ENCODE measurements around the gene USP40.
A peak's percentile ranks its signal among the peaks of the same experiment; 100 is the strongest.
"Not testable (repeated sequence)": the region's sequence is repeated elsewhere in the genome, so short reads cannot be mapped to it uniquely, and the experiment has no call there.

The USP40 gene

DNA sequence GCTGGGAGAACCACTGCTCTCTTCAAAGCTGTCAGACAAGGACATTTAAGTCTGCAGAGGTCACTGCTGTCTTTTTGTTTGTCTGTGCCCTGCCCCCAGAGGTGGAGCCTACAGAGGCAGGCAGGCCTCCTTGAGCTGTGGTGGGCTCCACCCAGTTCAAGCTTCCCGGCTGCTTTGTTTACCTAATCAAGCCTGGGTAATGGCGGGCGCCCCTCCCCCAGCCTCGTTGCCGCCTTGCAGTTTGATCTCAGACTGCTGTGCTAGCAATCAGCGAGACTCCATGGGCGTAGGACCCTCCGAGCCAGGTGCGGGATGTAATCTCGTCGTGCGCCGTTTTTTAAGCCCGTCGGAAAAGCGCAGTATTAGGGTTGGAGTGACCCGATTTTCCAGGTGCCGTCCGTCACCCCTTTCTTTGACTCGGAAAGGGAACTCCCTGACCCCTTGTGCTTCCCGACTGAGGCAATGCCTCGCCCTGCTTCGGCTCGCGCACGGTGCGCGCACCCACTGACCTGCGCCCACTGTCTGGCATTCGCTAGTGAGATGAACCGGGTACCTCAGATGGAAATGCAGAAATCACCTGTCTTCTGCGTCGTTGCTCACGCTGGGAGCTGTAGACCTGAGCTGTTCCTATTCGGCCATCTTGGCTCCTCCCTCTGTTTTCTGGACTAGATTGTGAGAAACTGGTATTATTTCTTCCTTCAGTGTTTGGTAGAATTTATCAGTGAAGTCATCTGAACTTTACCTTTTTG, 16.8 kb upstream of the USP40 start:
- H3K9me3 Mint-ChIP-seq; H3K36me3 Mint-ChIP-seq (ENCODE audit: low read depth); H3K4me1 Mint-ChIP-seq (ENCODE audit: low read depth); intact Hi-C loops (cut with micrococcal nuclease); H3K27me3 Mint-ChIP-seq; H3K27ac Mint-ChIP-seq; H3K4me3 Mint-ChIP-seq: not testable (repeated sequence)

DNA sequence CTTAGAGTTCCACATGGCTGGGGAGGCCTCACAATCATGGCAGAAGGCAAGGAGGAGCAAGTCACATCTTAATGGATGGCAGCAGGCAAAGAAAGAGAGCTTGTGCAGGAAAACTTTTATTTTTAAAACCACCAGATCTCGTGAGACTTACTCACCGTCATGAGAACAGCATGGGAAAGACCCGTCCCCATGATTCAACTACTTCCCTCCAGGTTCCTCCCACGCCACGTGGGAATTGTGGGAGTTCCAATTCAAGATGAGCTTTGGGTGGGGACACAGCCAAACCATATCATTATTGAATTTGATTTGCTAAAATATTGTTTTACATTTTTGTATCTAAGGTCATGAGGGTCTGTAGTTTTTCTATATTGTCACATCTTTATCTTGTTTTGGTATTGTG, 10.8 kb upstream of the USP40 start:
- H3K36me3 Mint-ChIP-seq (ENCODE audit: low read depth); intact Hi-C loops (cut with micrococcal nuclease); H3K9me3 Mint-ChIP-seq; H3K4me1 Mint-ChIP-seq (ENCODE audit: low read depth); H3K27me3 Mint-ChIP-seq; H3K4me3 Mint-ChIP-seq; H3K27ac Mint-ChIP-seq: not testable (repeated sequence)

DNA sequence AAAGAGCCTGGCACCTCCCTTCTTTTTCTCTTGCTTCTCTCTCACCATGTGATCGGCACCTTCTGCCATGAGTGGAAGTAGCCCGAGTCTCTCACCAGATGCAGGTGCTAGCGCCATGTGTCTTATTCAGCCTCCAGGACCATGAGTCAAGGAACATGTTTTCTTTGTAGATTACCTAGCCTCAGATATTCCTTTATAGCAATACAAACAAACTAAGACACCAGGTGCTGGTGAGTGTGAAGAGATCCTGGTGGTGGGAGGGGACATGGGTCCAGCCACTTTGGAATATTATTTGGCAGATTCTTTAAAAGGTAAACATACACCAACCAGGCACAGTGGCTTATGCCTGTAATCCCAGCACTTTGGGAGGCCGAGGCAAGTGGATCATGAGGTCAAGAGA, 5.9 kb upstream of the USP40 start:
- intact Hi-C loops (cut with micrococcal nuclease), result no loop called here
- Mint-ChIP-seq H3K36me3 (ENCODE audit: low read depth) (no peaks in the 10 kb centered on the region), H3K4me3 (no peak overlapping the region), H3K27me3 (peaks cover 18% of the 10 kb centered on the region), H3K27ac (no peak overlapping the region), H3K9me3 (no peaks in the 10 kb centered on the region), H3K4me1 (ENCODE audit: low read depth) (no peaks in the 10 kb centered on the region)

DNA sequence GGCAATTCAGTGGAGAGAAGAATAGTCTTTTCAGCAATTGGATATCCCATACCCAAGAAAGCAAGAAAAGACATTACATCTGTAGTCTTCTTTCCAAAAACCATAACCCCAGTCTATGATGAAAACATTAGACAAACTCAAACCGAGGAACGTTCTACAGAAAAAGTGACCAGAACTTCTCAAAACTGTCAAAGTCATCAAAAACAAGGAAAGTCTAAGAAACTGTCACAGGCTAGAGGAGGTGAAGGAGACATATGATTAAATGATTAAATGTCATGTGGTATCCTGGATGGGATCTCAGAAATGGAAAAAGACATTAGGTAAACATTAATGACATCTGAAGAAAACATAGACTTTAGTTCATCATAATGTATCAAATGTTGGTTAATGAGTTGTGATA, 4.9 kb upstream of the USP40 start:
- Mint-ChIP-seq H3K27me3 (peaks cover 18% of the 10 kb centered on the region), H3K9me3 (no peaks in the 10 kb centered on the region), H3K27ac (no peak overlapping the region), H3K4me3 (no peak overlapping the region), H3K4me1 (ENCODE audit: low read depth) (no peaks in the 10 kb centered on the region), H3K36me3 (ENCODE audit: low read depth) (peaks cover 4% of the 10 kb centered on the region)
- intact Hi-C loops (cut with micrococcal nuclease), result no loop called here

DNA sequence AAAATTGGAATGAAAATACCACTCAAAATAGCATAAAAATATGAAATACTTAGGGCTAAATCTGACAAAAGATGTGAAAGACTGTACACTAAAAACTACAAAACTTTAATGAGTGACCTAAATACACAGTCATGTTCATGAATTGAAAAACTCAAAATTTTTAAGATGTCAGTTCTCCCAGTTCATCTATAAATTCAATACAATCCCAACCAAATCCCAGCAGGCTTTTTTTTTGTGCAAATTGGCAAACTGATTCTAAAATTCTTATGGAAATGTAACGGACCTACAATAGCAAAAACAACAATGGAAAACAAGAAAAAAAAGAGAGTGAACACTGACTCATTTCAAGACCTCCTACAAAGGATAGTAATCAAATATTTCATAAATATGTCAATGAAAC, 4.4 kb upstream of the USP40 start:
- peaks cover 18% of the 10 kb centered on the region for H3K27me3 Mint-ChIP-seq
- H3K9me3 Mint-ChIP-seq, result no peaks in the 10 kb centered on the region
- H3K36me3 Mint-ChIP-seq (ENCODE audit: low read depth), result peaks cover 8% of the 10 kb centered on the region
- no peak overlapping the region for H3K4me3 Mint-ChIP-seq
- intact Hi-C loops (cut with micrococcal nuclease), result no loop called here
- H3K4me1 Mint-ChIP-seq (ENCODE audit: low read depth), result no peaks in the 10 kb centered on the region
- H3K27ac Mint-ChIP-seq, result no peak overlapping the region

GRCh38 chr2:233565685-233566140, 869 bp downstream of the USP40 start:
- H3K4me1 Mint-ChIP-seq (ENCODE audit: low read depth), result peaks cover 11% of the 10 kb centered on the region
- peaks cover 10% of the 10 kb centered on the region for H3K27me3 Mint-ChIP-seq
- peaks cover 13% of the 10 kb centered on the region for H3K36me3 Mint-ChIP-seq (ENCODE audit: low read depth)
- H3K9me3 Mint-ChIP-seq, result no peaks in the 10 kb centered on the region
- peak overlapping the region; percentile 98 for H3K4me3 Mint-ChIP-seq
- intact Hi-C loops (cut with micrococcal nuclease), result no loop called here
- H3K27ac Mint-ChIP-seq, result peak overlapping the region; percentile 94

DNA sequence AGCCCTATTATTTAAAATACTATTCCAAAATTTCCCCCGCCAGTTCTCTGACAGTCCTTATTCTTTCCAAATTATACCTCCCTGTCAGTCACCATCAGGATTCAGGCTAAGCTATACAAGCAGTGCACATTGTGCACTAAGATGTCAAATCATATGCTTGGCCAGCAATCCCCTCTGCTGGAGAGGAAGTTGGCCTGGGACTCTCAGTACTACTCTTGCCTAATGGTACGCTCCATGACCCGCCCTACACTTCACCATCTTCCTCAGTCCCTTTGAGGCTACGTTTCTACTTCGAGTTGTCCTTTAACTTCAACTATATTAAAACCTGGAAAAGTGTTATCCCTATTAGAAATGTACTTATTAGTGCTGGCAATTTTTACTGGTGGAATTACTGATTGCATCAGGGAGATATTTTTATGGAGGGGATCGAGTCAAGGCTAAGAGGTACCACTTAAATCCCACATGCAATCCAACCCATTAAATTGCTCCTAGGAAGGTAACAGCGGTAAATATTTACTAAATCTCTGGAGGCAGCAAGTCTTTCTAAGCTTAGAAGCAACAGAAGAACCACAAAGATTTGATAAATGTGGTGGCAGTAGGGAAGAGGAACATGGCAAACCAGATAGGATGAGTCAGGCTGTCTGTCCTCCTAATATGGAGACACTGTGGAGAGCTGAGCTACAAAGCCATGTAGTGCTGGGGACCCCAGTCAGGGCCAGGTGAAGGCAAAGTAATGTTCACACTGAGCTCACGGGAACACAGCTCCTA, 2.7 kb downstream of the USP40 start:
- no peaks in the 10 kb centered on the region for H3K9me3 Mint-ChIP-seq
- peaks cover 5% of the 10 kb centered on the region for H3K27me3 Mint-ChIP-seq
- no peak overlapping the region for H3K4me3 Mint-ChIP-seq
- H3K36me3 Mint-ChIP-seq (ENCODE audit: low read depth), result peaks cover 32% of the 10 kb centered on the region
- H3K27ac Mint-ChIP-seq, result no peak overlapping the region
- H3K4me1 Mint-ChIP-seq (ENCODE audit: low read depth), result peaks cover 11% of the 10 kb centered on the region
- intact Hi-C loops (cut with micrococcal nuclease), result no loop called here

- Mint-ChIP-seq H3K27me3 (no peaks in the 10 kb centered on the region), H3K36me3 (ENCODE audit: low read depth) (peaks cover 53% of the 10 kb centered on the region), H3K9me3 (no peaks in the 10 kb centered on the region), H3K4me3 (no peak overlapping the region), H3K27ac (no peak overlapping the region), H3K4me1 (ENCODE audit: low read depth) (peaks cover 8% of the 10 kb centered on the region)
- intact Hi-C loops (cut with micrococcal nuclease), result no loop called here
Measured at GRCh38 chr2:233556881-233557736, 9.5 kb downstream of the USP40 start.

DNA sequence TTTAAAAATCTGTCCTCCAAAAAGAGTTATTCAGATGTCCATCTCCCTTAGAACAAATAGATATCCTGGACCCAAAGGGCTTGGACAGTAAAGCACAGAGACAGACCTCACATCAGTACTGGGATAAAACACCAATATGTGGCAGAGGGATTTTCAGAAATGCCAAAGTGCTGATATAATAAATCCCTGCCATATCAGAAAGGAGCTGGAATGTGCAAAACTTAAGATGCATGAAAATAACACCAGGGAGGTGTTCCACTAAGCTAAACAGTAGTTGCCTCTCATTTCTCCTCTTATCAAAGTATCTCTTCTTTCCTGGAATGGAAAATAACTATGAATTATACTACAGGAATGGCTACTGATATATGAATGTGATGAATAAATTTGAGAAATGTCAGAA, 13.2 kb downstream of the USP40 start:
- H3K27me3 Mint-ChIP-seq, result no peaks in the 10 kb centered on the region
- no peak overlapping the region for H3K27ac Mint-ChIP-seq
- H3K4me3 Mint-ChIP-seq, result no peak overlapping the region
- H3K9me3 Mint-ChIP-seq, result no peaks in the 10 kb centered on the region
- H3K36me3 Mint-ChIP-seq (ENCODE audit: low read depth), result peaks cover 38% of the 10 kb centered on the region
- intact Hi-C loops (cut with micrococcal nuclease), result no loop called here
- H3K4me1 Mint-ChIP-seq (ENCODE audit: low read depth), result peaks cover 8% of the 10 kb centered on the region

DNA sequence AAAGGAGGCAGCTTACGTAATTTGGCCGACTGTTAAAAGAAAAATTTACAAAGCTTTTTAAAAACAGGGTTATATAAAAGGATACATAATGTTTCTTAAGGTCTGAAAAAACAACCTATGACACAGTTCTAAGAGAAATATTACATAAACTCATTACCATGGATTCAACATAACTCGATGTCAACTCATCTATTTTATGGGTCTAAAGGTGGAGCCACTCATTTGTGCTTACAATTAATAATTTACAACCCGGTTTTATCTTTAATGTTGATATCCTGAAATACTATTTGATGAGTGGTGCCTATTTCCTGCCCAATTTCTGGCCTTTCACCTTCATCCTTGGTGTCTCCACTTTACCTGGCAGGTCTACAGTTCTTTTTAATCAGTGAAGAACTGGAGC, 15.1 kb downstream of the USP40 start:
- intact Hi-C loops (cut with micrococcal nuclease), result no loop called here
- Mint-ChIP-seq H3K27ac (no peak overlapping the region), H3K9me3 (no peaks in the 10 kb centered on the region), H3K4me1 (ENCODE audit: low read depth) (no peaks in the 10 kb centered on the region), H3K4me3 (no peak overlapping the region), H3K36me3 (ENCODE audit: low read depth) (peaks cover 45% of the 10 kb centered on the region), H3K27me3 (no peaks in the 10 kb centered on the region)

DNA sequence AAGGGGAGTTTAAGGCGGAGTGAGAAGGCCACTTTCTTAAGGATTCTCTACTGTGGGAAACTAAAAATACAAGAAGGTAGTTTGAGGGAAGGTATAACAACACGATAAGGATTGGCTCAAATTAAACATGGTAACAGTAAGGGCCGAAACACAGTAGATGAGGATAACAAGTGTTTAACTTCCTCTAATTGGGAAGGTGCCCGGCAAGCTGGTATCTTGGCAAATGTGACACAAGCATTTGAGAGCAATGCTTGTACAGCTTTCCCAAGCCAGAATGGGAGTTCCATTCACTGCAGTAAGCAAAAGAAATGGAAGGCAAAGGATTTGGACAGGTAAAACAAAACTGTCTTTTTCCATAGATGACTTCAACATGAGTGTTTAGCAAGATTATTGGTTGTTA, 19.8 kb downstream of the USP40 start:
- no peaks in the 10 kb centered on the region for H3K4me1 Mint-ChIP-seq (ENCODE audit: low read depth)
- no peak overlapping the region for H3K27ac Mint-ChIP-seq
- no peaks in the 10 kb centered on the region for H3K9me3 Mint-ChIP-seq
- peaks cover 72% of the 10 kb centered on the region for H3K36me3 Mint-ChIP-seq (ENCODE audit: low read depth)
- H3K27me3 Mint-ChIP-seq, result no peaks in the 10 kb centered on the region
- intact Hi-C loops (cut with micrococcal nuclease), result no loop called here
- H3K4me3 Mint-ChIP-seq, result no peak overlapping the region

DNA sequence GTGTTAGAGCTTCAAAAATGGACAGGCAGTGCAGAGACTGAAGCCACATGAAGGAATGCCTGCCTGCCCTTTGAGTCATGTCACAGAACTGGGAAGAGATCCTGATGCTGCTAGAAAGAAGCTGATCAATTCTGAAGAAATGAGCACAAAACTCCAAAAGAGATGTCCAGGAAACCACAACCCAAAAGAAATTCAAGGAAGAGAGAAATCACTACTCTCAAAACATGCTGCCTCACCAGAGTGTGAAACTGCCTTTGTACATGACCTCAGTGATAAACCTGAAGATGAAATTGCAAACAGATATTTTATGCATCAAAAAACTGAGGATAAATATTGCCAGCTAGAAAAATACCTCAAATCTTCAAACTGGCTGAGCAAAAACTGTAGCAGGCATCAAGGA, 20.5 kb downstream of the USP40 start:
- H3K27ac Mint-ChIP-seq, result no peak overlapping the region
- H3K27me3 Mint-ChIP-seq, result no peaks in the 10 kb centered on the region
- no peak overlapping the region for H3K4me3 Mint-ChIP-seq
- H3K36me3 Mint-ChIP-seq (ENCODE audit: low read depth), result peaks cover 70% of the 10 kb centered on the region
- intact Hi-C loops (cut with micrococcal nuclease), result no loop called here
- H3K4me1 Mint-ChIP-seq (ENCODE audit: low read depth), result no peaks in the 10 kb centered on the region
- no peaks in the 10 kb centered on the region for H3K9me3 Mint-ChIP-seq

- no peak overlapping the region for H3K27ac Mint-ChIP-seq
- peaks cover 84% of the 10 kb centered on the region for H3K36me3 Mint-ChIP-seq (ENCODE audit: low read depth)
- intact Hi-C loops (cut with micrococcal nuclease), result no loop called here
- H3K9me3 Mint-ChIP-seq, result no peaks in the 10 kb centered on the region
- no peaks in the 10 kb centered on the region for H3K4me1 Mint-ChIP-seq (ENCODE audit: low read depth)
- no peaks in the 10 kb centered on the region for H3K27me3 Mint-ChIP-seq
- H3K4me3 Mint-ChIP-seq, result no peak overlapping the region
Measured at GRCh38 chr2:233544200-233544610, 22.4 kb downstream of the USP40 start.

DNA sequence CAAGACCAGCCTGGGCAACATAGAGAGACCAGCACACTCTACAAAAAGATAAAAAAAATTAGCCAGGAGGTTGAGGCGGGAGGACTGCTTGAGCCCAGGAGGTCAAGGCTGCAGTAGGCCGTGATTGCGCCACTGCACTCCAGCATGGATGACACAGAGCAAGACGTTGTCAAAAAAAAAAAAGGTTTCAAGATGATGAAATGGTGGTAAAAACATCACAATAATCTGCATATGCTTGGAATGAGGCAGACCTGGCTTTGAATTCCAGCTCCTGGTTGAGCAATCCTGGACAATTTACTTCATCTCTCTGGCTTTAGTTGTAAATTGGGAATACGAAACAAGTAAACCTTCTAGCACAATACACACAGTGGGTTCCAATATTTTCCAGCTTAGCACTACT, 24.1 kb downstream of the USP40 start:
- no peaks in the 10 kb centered on the region for H3K4me1 Mint-ChIP-seq (ENCODE audit: low read depth)
- H3K36me3 Mint-ChIP-seq (ENCODE audit: low read depth), result peaks cover 88% of the 10 kb centered on the region
- H3K4me3 Mint-ChIP-seq, result no peak overlapping the region
- no peaks in the 10 kb centered on the region for H3K9me3 Mint-ChIP-seq
- no peaks in the 10 kb centered on the region for H3K27me3 Mint-ChIP-seq
- intact Hi-C loops (cut with micrococcal nuclease), result no loop called here
- H3K27ac Mint-ChIP-seq, result no peak overlapping the region
